HepG2 (cell line): ENCODE results near the gene PEX19. TPM values are rescaled to one million over a fixed set of nuclear protein-coding genes. Genes with fewer than 3 reads are reported as not detected.

Source experiments
- ATAC-seq: fragments of 200-7000 bp; cut with Tn5 transposase; 3 replicates; pipeline ENCODE4 v1.9.1; 2020; ENCODE audit warnings: mild to moderate bottlenecking, moderate library complexity
- BruUV-seq: library from RNA; stranded (reverse); fragments of 400-500 nt; replicated peaks from 2 replicates; lab custom pipeline; 2021; lab: Mats Ljungman, UMichigan
- CTCF ChIA-PET: fragments of 300-600 bp; formaldehyde crosslinking; extraction: SDS; loops from one replicate; lab custom pipeline; 2021; ENCODE audit warnings: low total read pairs, inconsistent platforms, low intra/inter-chr PET ratio; lab: Yijun Ruan, JAX
- POLR2A ChIA-PET: fragments of 350-600 bp; sonication (Branson Sonifier 250); formaldehyde crosslinking; loops from one replicate; lab custom pipeline; 2020; ENCODE audit warnings: antibody characterized with exemption, inconsistent platforms; lab: Yijun Ruan, JAX
- DNase-seq: peaks from one replicate; pipeline ENCODE4 v3.0.0-alpha.2; 2015; ENCODE audit warnings: low spot score
- FAIRE-seq: peaks from 3 replicates; lab custom pipeline; 2011; peaks lifted over from hg19 to GRCh38; lab: Jason Lieb, UNC
- H2AFZ ChIP-seq: one replicate; pipeline ENCODE4 v1.6.1; 2011; ENCODE audit warnings: low read length, inconsistent platforms
- H3K27ac ChIP-seq: fragments of 300-600 bp; 3 replicates; pipeline ENCODE4 v1.8.0; 2011; ENCODE audit warnings: mixed run types, mild to moderate bottlenecking, mixed read lengths, low read length, inconsistent platforms; ENCODE audit not compliant: insufficient read depth; ENCODE audit errors: extremely low read length
- H3K27me3 ChIP-seq, 2 experiments: fragments of 200-600 bp in 1 of 2; 2 replicates in 1 of 2; 3 replicates in 1 of 2; pipeline versions ENCODE4 v1.6.0 to v1.8.0; 2011; ENCODE audit warnings: low read length in 2 of 2, mild to moderate bottlenecking in 2 of 2, moderate library complexity in 2 of 2, inconsistent platforms in 1 of 2; ENCODE audit not compliant: insufficient read depth in 2 of 2, control insufficient read depth in 1 of 2
- H3K36me3 ChIP-seq, 2 experiments: fragments of 200-600 bp in 1 of 2; replicated peaks in 1 of 2; 2 replicates in 1 of 2; 3 replicates in 1 of 2; pipeline versions ENCODE4 v1.5.1 to v1.8.0; 2011; ENCODE audit warnings: low read length in 2 of 2, inconsistent platforms in 1 of 2; ENCODE audit not compliant: insufficient read depth in 2 of 2, control insufficient read depth in 1 of 2
- H3K4me1 ChIP-seq: 2 replicates; pipeline ENCODE4 v1.5.1; 2012; ENCODE audit warnings: low read length, inconsistent platforms; ENCODE audit not compliant: insufficient read depth
- H3K4me2 ChIP-seq: 2 replicates; pipeline ENCODE4 v1.6.0; 2011; ENCODE audit warnings: low read depth, low read length, inconsistent platforms
- H3K4me3 ChIP-seq, 3 experiments: fragments of 200-600 bp in 1 of 3; sonication (generic), shearing (Covaris generic) in 1 of 3; replicated peaks in 1 of 3; 2 replicates each; pipeline ENCODE4 v1.5.1; 2011 to 2016; ENCODE audit warnings: low read length in 3 of 3, inconsistent platforms in 2 of 3, low read depth in 2 of 3, mild to moderate bottlenecking in 2 of 3, control low read depth in 1 of 3, mixed read lengths in 1 of 3; ENCODE audit not compliant: insufficient read depth in 1 of 3
- H3K79me2 ChIP-seq: one replicate; pipeline ENCODE4 v1.6.1; 2011; ENCODE audit warnings: low read length, inconsistent platforms; ENCODE audit not compliant: insufficient read depth
- H3K9ac ChIP-seq: 2 replicates; pipeline ENCODE4 v1.6.0; 2011; ENCODE audit warnings: mild to moderate bottlenecking, low read depth, low read length, inconsistent platforms; ENCODE audit not compliant: insufficient read depth
- H3K9me3 ChIP-seq: 2 replicates; pipeline ENCODE4 v1.5.1; 2012; ENCODE audit warnings: mild to moderate bottlenecking, low read length
- H4K20me1 ChIP-seq: 2 replicates; pipeline ENCODE4 v1.6.0; 2011; ENCODE audit warnings: inconsistent platforms, mild to moderate bottlenecking, low read length, moderate library complexity; ENCODE audit not compliant: insufficient read depth
- ATF6 ChIP-seq: sonication (generic); formaldehyde crosslinking; conservative IDR thresholded peaks from 2 replicates; pipeline ENCODE4 v1.4.0; 2020; ENCODE audit warnings: missing genetic modification reagents
- CEBPB ChIP-seq: IDR thresholded peaks from 2 replicates; pipeline ENCODE4 v1.6.1; 2011; ENCODE audit warnings: low read depth, low read length, improper control_type of control experiment, borderline replicate concordance
- CTCF ChIP-seq: sonication (generic); formaldehyde crosslinking; IDR thresholded peaks from 2 replicates; pipeline ENCODE4 v1.5.0; 2020; ENCODE audit warnings: mild to moderate bottlenecking, missing genetic modification reagents, moderate library complexity
- EED ChIP-seq: sonication (generic); formaldehyde crosslinking; IDR thresholded peaks from 2 replicates; pipeline ENCODE4 v1.5.0; 2020; ENCODE audit warnings: mild to moderate bottlenecking, missing genetic modification reagents
- FOXA1 ChIP-seq, 2 experiments: fragments of 450-650 bp in 1 of 2; sonication (generic) in 1 of 2; formaldehyde crosslinking in 1 of 2; IDR thresholded peaks; 2 replicates each; pipeline versions ENCODE4 v1.4.0 to v1.6.1; 2016 to 2020; ENCODE audit warnings: missing genetic modification reagents in 1 of 2
- FOXA3 ChIP-seq: IDR thresholded peaks from 2 replicates; pipeline ENCODE4 v1.6.1; 2016; ENCODE audit warnings: missing genetic modification reagents, missing compliant biosample characterization
- FOXK1 ChIP-seq: sonication (generic); formaldehyde crosslinking; IDR thresholded peaks from 2 replicates; pipeline ENCODE4 v1.4.0; 2020; ENCODE audit warnings: low read depth, missing genetic modification reagents, borderline replicate concordance
- GATAD2A ChIP-seq: IDR thresholded peaks from 2 replicates; pipeline ENCODE4 v1.6.1; 2016
- HDAC1 ChIP-seq: sonication (generic); formaldehyde crosslinking; IDR thresholded peaks from 2 replicates; pipeline ENCODE4 v1.5.1; 2020; ENCODE audit warnings: mild to moderate bottlenecking, missing genetic modification reagents
- RAD21 ChIP-seq: fragments of 450-650 bp; formaldehyde crosslinking; IDR thresholded peaks from 2 replicates; pipeline ENCODE4 v1.5.0; 2020; ENCODE audit warnings: mild to moderate bottlenecking
- SAP130 ChIP-seq: IDR thresholded peaks from 2 replicates; pipeline ENCODE4 v1.6.1; 2016; ENCODE audit warnings: low read depth
- SMAD3 ChIP-seq: sonication (generic); formaldehyde crosslinking; IDR thresholded peaks from 2 replicates; pipeline ENCODE4 v1.4.0; 2020; ENCODE audit warnings: missing genetic modification reagents
- THAP11 ChIP-seq: IDR thresholded peaks from 2 replicates; pipeline ENCODE4 v1.6.1; 2016; ENCODE audit warnings: missing biosample characterization, missing genetic modification reagents
- THAP8 ChIP-seq: sonication (generic); formaldehyde crosslinking; IDR thresholded peaks from 2 replicates; pipeline ENCODE4 v1.5.1; 2020; ENCODE audit warnings: missing genetic modification reagents, mild to moderate bottlenecking, borderline replicate concordance
- ZKSCAN8 ChIP-seq: IDR thresholded peaks from 2 replicates; pipeline ENCODE4 v1.6.1; 2016; ENCODE audit warnings: borderline replicate concordance, missing genetic modification reagents, missing compliant biosample characterization
- ZNF20 ChIP-seq: sonication (generic); formaldehyde crosslinking; IDR thresholded peaks from 2 replicates; pipeline ENCODE4 v1.4.0; 2020; ENCODE audit warnings: mild to moderate bottlenecking, moderate library complexity, missing genetic modification reagents
- WGBS: methylation state at CpG from one replicate; pipeline ENCODE4 v1.1.6; 2017; ENCODE audit warnings: low lambda C conversion rate; 5-methylcytosine and 5-hydroxymethylcytosine counted together
- in situ Hi-C: cut with HindIII; loops from 2 replicates; pipeline ENCODE4 v1.10.0; 2017; ENCODE audit warnings: low pct_unique_long_range_greater_than_20kb; ENCODE audit not compliant: extremely low pct_ligation_motif_present
- intact Hi-C: fragments of 100-400 bp; cut with micrococcal nuclease; formaldehyde crosslinking; loops from one replicate; pipeline ENCODE4 v1.10.0; 2022; ENCODE audit not compliant: unreplicated experiment
- polyA plus RNA-seq, 8 experiments: library from polyadenylated mRNA; depleted of rRNA in 3 of 8; stranded (reverse) in 7 of 8; unstranded in 1 of 8; fragments of >200 nt; fragmentation: Illumina TruSeq in 4 of 8; extraction: Trizol in 4 of 8; gene quantifications; 2 replicates each; pipeline versions ENCODE4 v1.2.1 to v1.2.3, GENCODE V29; 2011 to 2016; ENCODE audit warnings: low read depth in 4 of 8, missing spikeins in 1 of 8, mixed read lengths in 1 of 8; ENCODE audit not compliant: insufficient read depth in 1 of 8
- total RNA-seq, 5 experiments: library from RNA; depleted of rRNA; stranded (reverse); fragments of >200 nt; fragmentation: Illumina TruSeq; extraction: Trizol; gene quantifications; 2 replicates each; pipeline ENCODE4 v1.2.3, GENCODE V29; 2016; ENCODE audit warnings: low read depth in 1 of 5

Gene PEX19
- total and polyA plus RNA-seq, 2 of the 13 experiments (the other 11 are each of a cell fraction or from before 2014, with no cell fraction given) = 47.0 to 51.8 TPM

- TF ChIP-seq CTCF (CRISPR knock-in tag) (no peak), ATF6 (no peak)
Observed at GRCh38 chr1:160255781-160256300, 29.1 kb downstream of the PEX19 start (continued).

GRCh38 chr1:160251687-160252526, 33.0 kb downstream of the PEX19 start:
- Histone ChIP-seq H2AFZ (no peak overlapping the region), H4K20me1 (peaks cover 14% of the 10 kb centered on the region; the same call in 1 of the 2 replicates), H3K36me3 (no peaks in the 10 kb centered on the region; a peak in 2 of 5 replicates), H3K4me2 (no peak overlapping the region), H3K4me1 (peaks cover 23% of the 10 kb centered on the region), H3K9me3 (no peaks in the 10 kb centered on the region), H3K79me2 (peaks cover 28% of the 10 kb centered on the region), H3K9ac (no peak overlapping the region), H3K27ac (peak overlapping the region; percentile 22), H3K4me3 (no peak overlapping the region), H3K27me3 (no peaks in the 10 kb centered on the region)
- peak; percentile 98 for ATAC-seq
- CTCF ChIA-PET = interaction anchor here (1.5 to 1.8 kb wide), 2 partner anchors 59 to 151 kb away, joined by 12 to 13 read pairs; no protein-coding TSS in a partner anchor
- intact Hi-C loops (loop anchor here (1.0 to 5.0 kb wide), 5 partner anchors 35 to 151 kb away; no protein-coding TSS in a partner anchor), in situ Hi-C loops (loop anchor here (5.0 kb wide), 1 partner anchor 60 kb away; the partner anchor contains the start of gene CASQ1)
- POLR2A ChIA-PET = interaction anchor here (0.9 to 3.4 kb wide), 5 partner anchors 9 to 153 kb away, joined by 3 to 42 read pairs (median 5); partner anchors contain the start of genes DCAF8 and IGSF8
- peak; percentile 81 for DNase-seq
- 79% methylated on average over 5 of the region's 5 CpGs for WGBS
- FAIRE-seq = peak; percentile 43
- BruUV-seq = no TSS peak
- TF ChIP-seq ZKSCAN8 (CRISPR knock-in tag) = 0 out of 2 replicates have a peak, but pooled peaks have one; percentile 23
- TF ChIP-seq GATAD2A (CRISPR knock-in tag) = peak; percentile 48; the same call in 1 of the 2 replicates
- TF ChIP-seq FOXA1 (IDR thresholded peaks at IDR 0.05) = no peak
- peak; percentile 83 for TF ChIP-seq FOXA1 (CRISPR knock-in tag; IDR thresholded peaks at IDR 0.05)
- TF ChIP-seq HDAC1 (CRISPR knock-in tag) = no peak
- TF ChIP-seq FOXK1 = peak; percentile 85; the same call in 1 of the 2 replicates
- TF ChIP-seq FOXA3 (CRISPR knock-in tag) = peak; percentile 80
- TF ChIP-seq SAP130 (CRISPR knock-in tag) = peak; percentile 62
- peak; percentile 93 for TF ChIP-seq CEBPB
- no peak for TF ChIP-seq THAP8 (CRISPR knock-in tag)
- TF ChIP-seq RAD21 (CRISPR knock-in tag) = peak; percentile 78
- TF ChIP-seq ZNF20 (CRISPR knock-in tag) = no peak
- TF ChIP-seq SMAD3 (CRISPR knock-in tag) = 0 out of 2 replicates have a peak, but pooled peaks have one; percentile 74
- TF ChIP-seq THAP11 (CRISPR knock-in tag) = 0 out of 2 replicates have a peak, but pooled peaks have one; percentile 34
- TF ChIP-seq EED (CRISPR knock-in tag) = no peak
